GM21528 (cell line): ENCODE results near the gene ZNF536.
"Not testable (repeated sequence)": the region's sequence is repeated elsewhere in the genome, so short reads cannot be mapped to it uniquely, and the experiment has no call there.

Experiments used
- ATAC-seq: cut with Tn5 transposase; IDR thresholded peaks from one replicate; pipeline ENCODE4 v1.9.1; 2021; ENCODE audit warnings: mild to moderate bottlenecking, moderate library complexity; ENCODE audit not compliant: unreplicated experiment, low FRiP score

ZNF536 gene

GRCh38 chr19:30469774-30470173 is 97.6 kb downstream of the ZNF536 start:
- no peak for ATAC-seq

DNA sequence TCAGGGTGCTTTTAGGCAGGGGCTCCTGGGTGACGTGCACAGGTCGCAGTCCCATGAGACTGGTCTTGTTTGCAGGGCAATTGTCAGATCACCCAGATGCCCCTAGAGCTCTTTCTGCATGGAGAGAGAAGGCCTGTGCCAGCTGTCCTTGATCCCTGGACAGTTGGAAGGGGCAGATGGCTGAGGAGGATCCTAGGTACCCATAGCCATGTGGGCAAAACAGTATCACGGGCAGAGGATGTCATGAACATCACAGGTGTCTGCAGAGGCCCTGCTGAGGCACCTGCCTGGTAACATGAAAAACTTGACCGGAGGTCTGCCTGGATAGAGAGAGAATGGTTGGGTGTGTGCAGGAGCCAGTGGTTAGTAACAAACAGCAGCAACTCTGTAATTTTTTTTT is 99.3 kb downstream of the ZNF536 start:
- no peak for ATAC-seq

DNA sequence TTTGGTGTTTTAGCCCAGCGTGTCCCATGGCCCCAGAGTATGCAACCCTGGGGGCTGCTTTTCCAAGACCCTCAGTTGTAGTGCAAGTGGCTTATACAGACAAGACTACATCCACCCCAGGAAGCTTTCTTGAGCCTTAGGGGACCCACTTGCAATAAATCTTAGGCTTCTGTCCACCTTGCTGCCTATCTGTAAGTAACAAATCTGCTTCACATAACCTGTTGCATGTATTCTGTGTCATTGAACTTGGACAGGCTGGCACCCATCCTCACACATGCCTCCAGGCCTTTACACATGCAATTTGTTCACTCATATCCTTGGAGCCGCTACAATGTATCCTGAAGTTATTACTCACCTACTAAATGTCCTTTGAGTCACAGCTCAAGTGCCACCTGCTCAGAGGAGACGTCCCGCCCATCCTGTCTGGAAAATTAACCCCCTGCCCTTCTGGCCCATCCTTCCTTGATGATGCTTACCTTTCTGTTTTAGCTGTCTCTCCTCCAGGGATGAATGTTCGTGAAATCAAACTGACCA is 101.2 kb downstream of the ZNF536 start:
- ATAC-seq = no peak

- ATAC-seq = no peak
Observed at GRCh38 chr19:30476997-30477396, 104.8 kb downstream of the ZNF536 start.

GRCh38 chr19:30479231-30479630 is 107.0 kb downstream of the ZNF536 start:
- ATAC-seq = no peak

DNA sequence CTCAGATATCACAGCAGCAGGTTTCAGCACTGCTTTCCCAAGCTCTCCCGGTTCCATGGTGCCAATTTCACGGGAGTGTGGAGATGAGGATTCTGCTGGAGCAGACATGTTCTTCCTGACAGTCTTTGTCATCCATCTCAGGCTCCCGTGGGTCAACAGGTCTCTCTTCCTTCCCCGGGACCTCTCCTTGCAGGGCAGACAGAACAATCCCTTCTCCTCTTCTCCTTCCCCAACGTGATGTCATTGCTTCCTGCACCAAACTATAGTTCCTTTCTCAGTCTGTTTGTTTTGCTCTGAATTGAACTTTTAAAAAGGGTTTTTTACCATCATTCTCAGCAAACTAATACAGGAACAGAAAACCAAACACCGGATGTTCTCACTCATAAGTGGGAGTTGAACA is 107.9 kb downstream of the ZNF536 start:
- no peak for ATAC-seq

- no peak for ATAC-seq
Observed at GRCh38 chr19:30481063-30481462, 108.9 kb downstream of the ZNF536 start.

GRCh38 chr19:30481823-30482222 is 109.6 kb downstream of the ZNF536 start:
- no peak for ATAC-seq

GRCh38 chr19:30482956-30483355 is 110.8 kb downstream of the ZNF536 start:
- ATAC-seq = no peak

DNA sequence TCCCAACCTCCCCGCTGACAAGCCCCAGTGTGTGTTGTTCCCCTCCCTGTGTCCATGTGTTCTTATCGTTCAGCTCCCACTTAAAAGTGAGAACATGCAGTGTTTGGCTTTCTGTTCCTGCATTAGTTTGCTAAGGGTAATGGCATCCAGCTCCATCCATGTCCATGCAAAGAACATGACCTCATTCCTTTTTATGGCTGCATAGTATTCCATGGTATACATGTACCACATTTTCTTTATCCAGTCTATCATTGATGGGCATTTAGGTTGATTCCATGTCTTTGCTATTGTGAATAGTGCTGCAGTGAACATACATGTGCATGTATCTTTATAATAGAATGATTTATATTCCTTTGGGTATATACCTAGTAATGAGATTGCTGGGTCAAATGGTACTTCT is 114.1 kb downstream of the ZNF536 start:
- ATAC-seq = not testable (repeated sequence)

DNA sequence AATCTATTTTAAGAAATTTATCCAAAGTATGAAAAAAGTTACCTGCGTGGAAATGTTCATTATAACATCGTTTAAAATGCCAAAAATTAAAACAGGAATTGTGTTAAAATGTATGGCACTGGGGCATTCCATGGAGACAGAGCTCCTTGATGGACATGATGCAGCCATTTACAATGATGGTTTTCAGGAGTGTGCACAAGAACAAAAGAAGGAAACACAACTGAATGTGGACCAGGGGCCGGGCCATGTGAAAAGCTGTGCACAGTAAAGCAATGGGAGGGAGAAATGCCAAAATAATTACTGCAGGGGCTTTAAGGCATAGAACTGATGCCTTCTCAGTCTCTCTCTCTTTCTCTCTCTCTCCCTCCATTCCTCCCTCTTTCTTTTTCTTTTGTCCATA is 115.0 kb downstream of the ZNF536 start:
- ATAC-seq = no peak

DNA sequence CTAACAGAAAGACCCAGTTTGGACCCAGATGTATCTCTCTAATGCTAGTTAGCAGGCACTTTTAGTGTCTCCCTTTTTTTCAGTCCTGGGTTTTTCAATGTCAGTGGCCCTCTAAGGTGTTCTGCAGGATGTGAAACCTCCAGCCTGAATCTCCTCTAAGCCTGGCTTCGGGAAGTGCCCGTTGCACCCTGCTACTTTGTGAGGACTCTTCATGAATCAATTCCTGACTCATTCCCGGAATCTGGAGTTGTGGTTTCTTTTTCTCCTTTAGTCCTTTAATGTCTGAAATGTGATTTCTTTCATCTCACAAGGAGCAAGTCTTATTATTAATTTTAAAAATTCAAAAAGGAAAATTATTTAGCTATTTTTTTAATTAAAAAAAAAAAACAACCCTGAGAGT is 116.0 kb downstream of the ZNF536 start:
- no peak for ATAC-seq

- ATAC-seq = no peak
Observed at GRCh38 chr19:30490760-30491159, 118.6 kb downstream of the ZNF536 start.

- no peak for ATAC-seq
Observed at GRCh38 chr19:30492586-30493270, 120.5 kb downstream of the ZNF536 start.

- ATAC-seq = no peak
Observed at GRCh38 chr19:30497034-30497433, 124.8 kb downstream of the ZNF536 start.

- not testable (repeated sequence) for ATAC-seq
Observed at GRCh38 chr19:30498085-30498484, 125.9 kb downstream of the ZNF536 start.

GRCh38 chr19:30498707-30499106 is 126.5 kb downstream of the ZNF536 start:
- ATAC-seq = no peak

DNA sequence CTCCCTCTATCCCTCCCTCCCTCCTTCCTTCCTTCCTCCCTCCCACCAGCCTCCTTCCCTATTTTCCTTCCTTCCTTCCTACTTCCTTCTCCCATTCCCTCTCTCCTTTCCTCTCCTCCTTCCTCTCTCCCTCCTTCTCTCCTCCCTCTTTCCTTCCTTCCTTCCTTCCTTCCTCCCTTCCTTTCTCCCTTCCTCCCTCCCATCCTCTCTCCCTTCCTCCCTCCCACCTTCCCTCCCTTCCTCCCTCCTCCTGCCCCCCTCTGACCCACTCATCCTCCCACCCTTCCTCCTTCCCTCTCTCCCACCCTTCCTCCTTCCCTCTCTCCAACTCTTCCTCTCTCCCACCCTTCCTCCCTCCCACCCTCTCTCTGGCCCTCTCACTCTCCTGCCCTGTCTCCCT is 132.1 kb downstream of the ZNF536 start:
- ATAC-seq = no peak

DNA sequence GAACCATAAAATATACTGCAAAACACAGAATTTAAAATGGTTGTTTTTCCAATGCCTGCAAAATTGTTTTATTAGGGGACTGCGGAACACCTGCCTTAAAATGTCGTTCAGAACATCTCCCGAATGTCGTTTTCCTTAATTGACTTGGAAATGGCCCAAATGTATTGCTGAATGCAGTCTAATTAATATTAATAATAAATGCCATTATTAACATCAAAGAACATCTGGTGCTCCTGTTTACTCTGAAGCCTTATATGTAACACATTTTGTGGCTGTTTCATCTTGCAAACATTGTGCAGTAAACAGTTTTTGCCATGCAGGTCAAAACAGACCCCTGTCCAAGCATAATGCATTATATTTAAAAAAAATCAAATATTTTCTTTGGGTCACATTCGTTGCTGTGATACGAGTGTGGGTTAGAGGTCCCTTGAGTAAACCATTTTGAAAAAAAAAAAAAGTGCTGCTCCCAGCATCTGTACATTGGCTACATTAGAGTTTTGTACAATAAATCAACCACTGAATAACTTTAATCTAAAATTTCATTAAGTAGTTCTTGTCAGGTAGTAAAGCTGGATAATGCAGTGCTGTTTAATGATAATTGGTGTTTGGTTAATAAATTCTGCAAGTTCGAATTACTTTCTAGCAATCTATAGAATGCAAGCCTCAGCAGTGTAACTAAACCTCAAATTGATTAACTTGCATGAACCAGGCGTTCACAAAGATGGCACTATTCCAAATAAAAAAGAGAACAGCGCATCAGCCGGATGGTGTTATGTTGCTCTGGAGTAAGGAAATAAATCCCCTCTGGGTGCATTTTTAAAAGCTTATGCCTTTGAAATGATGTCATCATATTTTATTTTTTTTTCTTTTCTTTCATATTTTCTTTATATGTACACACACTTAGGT is 140.2 kb downstream of the ZNF536 start:
- ATAC-seq = no peak

- no peak for ATAC-seq
Observed at GRCh38 chr19:30513082-30513411, 140.9 kb downstream of the ZNF536 start.

DNA sequence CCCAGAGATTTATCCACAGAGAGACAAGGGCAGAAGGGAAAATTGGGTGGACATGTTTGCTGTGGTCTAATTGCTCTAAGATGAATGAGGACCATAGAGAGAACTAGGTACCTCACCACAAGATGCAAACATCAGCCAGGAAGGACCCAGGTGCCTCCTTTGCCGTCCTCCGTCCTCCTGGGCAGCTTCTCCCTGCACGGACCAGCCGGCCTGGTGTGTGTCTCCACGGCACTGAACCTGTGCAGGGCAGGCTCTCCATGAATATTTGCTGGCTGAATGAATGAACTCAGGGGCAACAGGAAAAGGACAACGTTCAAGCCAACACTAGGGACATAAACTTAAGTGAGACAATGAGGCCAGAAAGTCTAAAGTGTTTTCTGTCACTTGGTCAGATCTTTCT is 143.9 kb downstream of the ZNF536 start:
- no peak for ATAC-seq

DNA sequence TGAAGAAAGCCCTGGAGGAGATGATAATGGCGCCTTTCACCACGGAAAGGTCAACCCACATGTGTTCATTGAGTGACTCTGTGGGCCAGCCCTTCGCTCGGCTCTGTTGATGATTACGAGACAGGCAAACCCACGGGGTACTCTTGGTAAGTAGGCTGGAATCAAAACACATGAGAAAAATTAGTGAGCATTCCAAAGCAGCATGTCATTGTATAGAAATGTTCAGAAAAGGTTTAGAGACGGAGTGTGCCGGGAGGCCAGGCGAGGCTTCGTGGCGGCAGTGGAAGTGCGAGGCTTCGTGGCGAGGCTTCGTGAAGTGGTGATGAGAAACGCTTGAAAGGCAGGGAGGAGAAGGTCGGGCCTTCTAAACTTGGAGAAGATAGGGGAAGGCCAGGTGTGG is 144.3 kb downstream of the ZNF536 start:
- no peak for ATAC-seq
